Retinal pigment epithelial cell (primary cell): ENCODE results near the gene SIGLEC9.

Experiments used
- DNase-seq: peaks from one replicate; pipeline ENCODE4 v3.0.0-alpha.2; 2010; ENCODE audit warnings: low read depth
- H3K4me3 ChIP-seq: 2 replicates; pipeline ENCODE4 v1.5.1; 2011; ENCODE audit warnings: mild to moderate bottlenecking, low read length, control low read depth, moderate library complexity
- CTCF ChIP-seq: conservative IDR thresholded peaks from 2 replicates; pipeline ENCODE4 v1.5.1; 2011; ENCODE audit warnings: low read depth, low read length, control low read depth, inconsistent platforms

Gene SIGLEC9

DNA sequence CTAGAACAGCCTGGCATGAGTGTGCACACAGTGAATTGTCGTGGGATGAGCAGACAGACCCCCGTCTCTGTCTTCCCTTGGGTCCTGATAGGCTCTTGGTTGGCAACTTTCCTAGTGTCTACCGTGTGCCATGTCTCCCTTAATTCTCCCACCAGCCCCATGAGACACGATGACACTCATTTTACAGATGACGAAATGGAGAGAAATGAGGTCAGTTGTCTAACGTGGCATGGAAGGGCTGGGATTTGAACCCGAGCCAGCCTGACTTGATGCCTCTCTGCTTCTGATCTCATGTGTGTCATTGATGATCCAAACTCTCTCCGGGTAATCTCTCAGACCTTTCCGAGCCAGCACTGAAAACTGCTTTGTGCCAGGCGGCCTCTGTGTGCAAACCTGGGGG, 33.6 kb upstream of the SIGLEC9 start:
- DNase-seq: no peak
- no peak for TF ChIP-seq CTCF
- H3K4me3 ChIP-seq: no peak overlapping the region

DNA sequence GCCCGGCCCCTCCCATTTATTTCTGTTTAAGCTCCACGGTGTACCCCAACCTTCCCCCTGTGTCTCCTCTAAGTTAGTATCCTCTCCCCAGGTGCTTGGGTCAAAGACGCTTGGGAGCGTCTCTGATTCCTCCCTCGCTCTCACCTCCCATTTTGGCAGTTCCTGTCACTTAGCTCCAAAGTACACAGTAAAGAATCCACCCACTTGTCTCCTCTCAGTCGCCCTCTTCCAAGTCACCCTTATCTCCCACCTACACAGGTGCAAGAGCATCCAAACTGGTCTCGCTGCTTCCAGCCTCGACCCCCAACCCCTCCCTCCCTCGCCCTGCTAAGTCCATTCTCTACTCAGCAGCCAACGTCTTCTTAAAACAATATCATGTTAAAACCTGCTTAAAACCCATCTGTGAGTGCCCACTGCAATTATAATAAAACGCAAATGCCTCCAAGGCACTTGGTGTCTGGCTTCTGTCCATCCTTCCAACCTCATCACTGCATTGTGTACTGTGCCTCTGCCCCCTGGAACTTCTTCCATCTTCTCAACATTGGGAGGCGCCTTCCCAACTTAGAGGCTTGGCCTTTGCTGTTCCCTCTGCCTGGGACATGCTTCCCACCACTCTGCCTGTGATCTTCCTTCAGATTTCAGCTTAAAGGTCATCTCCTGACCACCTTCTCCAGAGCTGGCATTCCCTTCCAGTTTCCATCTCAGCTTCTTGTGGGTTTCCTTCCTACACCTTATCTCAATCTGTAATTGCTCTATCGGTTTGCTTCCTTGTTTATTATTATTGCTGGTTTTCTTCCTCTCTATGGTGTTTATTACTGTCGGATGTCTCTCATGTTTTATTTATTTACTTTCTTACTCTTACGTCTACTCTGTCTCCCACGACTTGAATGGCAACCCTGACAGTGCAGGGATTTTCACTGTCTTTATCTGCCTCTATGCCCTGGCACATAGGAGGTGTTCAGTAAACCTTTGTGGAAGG, 32.5 kb upstream of the SIGLEC9 start:
- TF ChIP-seq CTCF: no peak
- no peak overlapping the region for H3K4me3 ChIP-seq
- no peak for DNase-seq

DNA sequence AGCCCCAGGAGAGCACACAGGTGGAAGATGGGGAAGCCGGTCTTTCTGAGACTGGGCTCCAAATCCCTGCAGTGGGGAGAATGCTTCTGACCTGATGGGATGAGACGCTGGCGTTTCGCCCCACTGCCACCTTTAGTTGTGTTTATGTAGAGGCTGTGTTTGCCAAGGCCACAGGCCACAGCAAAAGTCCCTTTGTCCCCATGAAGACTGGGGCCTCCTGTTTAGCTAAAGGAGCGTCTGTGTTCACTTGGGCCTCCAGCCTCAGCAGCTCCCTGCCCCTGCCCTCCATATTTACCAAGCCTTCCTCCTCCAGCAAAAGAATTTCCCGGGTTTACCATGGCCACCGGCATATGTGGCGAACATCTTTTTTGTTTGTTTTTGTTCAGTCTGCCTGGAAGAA, 31.6 kb upstream of the SIGLEC9 start:
- TF ChIP-seq CTCF: no peak
- no peak for DNase-seq
- no peak overlapping the region for H3K4me3 ChIP-seq

GRCh38 chr19:51093510-51094345, 31.0 kb upstream of the SIGLEC9 start:
- no peak overlapping the region for H3K4me3 ChIP-seq
- no peak for TF ChIP-seq CTCF
- DNase-seq: no peak

- no peak for DNase-seq
- TF ChIP-seq CTCF: peak; percentile 78
- H3K4me3 ChIP-seq: no peak overlapping the region
Measured at GRCh38 chr19:51094696-51095279, 29.9 kb upstream of the SIGLEC9 start.

DNA sequence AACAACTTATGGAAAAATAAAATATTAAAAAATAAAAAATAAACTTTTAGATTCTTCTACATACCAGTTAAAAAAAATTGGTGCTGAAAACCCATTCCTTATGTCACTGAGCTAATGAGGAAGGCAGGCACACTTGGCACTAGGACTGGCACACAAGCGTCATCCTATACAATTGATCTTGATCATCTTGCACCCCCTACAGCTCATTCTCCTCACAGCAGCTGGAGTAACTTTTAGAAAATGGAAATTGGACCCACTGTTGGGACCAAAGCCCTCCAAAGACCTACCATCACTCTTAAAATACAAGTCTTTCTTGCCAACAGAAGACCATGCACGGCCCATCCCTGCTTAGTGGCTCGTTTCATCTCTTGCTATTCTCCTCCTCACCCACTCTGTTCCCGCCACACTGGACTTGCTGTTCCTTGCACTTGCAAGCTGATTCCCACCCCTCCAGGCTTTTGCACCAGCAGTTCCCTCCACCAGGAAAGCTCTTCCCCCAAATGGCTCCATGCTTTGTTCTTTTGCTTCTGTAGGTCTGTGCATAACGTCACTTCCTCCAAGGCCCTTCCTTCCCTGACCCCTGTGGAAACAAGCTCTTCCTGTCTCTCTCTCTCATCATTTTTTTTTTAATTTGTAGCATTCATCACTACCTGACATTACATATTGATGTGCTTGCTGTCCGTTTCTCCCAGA, 28.1 kb upstream of the SIGLEC9 start:
- TF ChIP-seq CTCF: peak; percentile 35
- H3K4me3 ChIP-seq: no peak overlapping the region
- no peak for DNase-seq
